Measurements from ENCODE around the gene ITGA4.

The ITGA4 gene

GRCh38 chr2:181499231-181499630 lies 42.0 kb downstream of the ITGA4 start:
- no peak overlapping the region for H4K5ac ChIP-seq (ENCODE audit: low read length)
- H2BK5ac ChIP-seq (ENCODE audit: low read length) = no peak overlapping the region
- H2AK5ac ChIP-seq (ENCODE audit: low read length) = no peak overlapping the region
- H3K4me2 ChIP-seq (ENCODE audit: low read length) = no peak overlapping the region
- H3K79me1 ChIP-seq (ENCODE audit: low read length) = no peaks in the 10 kb centered on the region
- no CpG with 5 or more reads among the region's 4 CpGs for WGBS (ENCODE audit: extremely low coverage, insufficient coverage, low lambda C conversion rate)
- H3K23ac ChIP-seq (ENCODE audit: low read length) = no peak overlapping the region
- H4K8ac ChIP-seq (ENCODE audit: low read depth, low read length) = no peak overlapping the region
- no peak overlapping the region for H2BK120ac ChIP-seq (ENCODE audit: low read depth, low read length)
- H3K18ac ChIP-seq (ENCODE audit: low read length) = no peak overlapping the region
- H3K4me3 ChIP-seq (ENCODE audit: low read length) = no peak overlapping the region
- no peaks in the 10 kb centered on the region for H3K27me3 ChIP-seq (ENCODE audit: insufficient read depth, low read length, poor library complexity)
- H2BK15ac ChIP-seq (replicated peaks; ENCODE audit: low read depth) = no peak overlapping the region
- no peaks in the 10 kb centered on the region for H3K4me1 ChIP-seq (ENCODE audit: control insufficient read depth, low read depth, low read length)
- H3K27ac ChIP-seq (ENCODE audit: low read depth, low read length) = no peak overlapping the region
- H3K4ac ChIP-seq (ENCODE audit: low read depth, low read length) = no peak overlapping the region
- no peaks in the 10 kb centered on the region for H3K79me2 ChIP-seq (ENCODE audit: control insufficient read depth, insufficient read depth, low read length)
- H3K9ac ChIP-seq (ENCODE audit: low read length) = no peak overlapping the region
- DNase-seq = no peak
- no peak overlapping the region for H3K56ac ChIP-seq (ENCODE audit: low read length)
- H3K36me3 ChIP-seq (ENCODE audit: control insufficient read depth, insufficient read depth, low read length) = no peaks in the 10 kb centered on the region

DNA sequence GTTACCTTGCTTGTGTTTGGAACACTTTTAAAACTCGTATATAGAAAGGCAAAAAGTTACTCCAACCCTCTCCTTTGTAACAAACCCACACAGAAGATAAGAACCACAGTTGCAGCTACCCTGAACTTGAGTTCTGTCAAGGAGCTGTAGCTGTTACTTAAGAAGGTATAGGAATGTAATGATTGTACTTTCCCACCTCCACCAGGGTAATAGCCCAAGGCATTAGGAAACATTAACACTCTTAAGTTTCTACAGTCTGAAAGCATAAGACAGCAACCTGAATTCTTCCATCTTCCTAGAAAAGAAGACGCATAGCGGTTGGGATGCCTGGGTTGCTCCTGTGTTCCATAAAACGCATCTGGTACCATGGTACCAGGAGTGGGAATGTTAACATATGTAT lies 43.0 kb downstream of the ITGA4 start:
- H3K9ac ChIP-seq (ENCODE audit: low read length) = no peak overlapping the region
- H3K36me3 ChIP-seq (ENCODE audit: control insufficient read depth, insufficient read depth, low read length) = no peaks in the 10 kb centered on the region
- H3K79me1 ChIP-seq (ENCODE audit: low read length) = no peaks in the 10 kb centered on the region
- H3K27me3 ChIP-seq (ENCODE audit: insufficient read depth, low read length, poor library complexity) = no peaks in the 10 kb centered on the region
- H3K4me2 ChIP-seq (ENCODE audit: low read length) = no peak overlapping the region
- H3K4me3 ChIP-seq (ENCODE audit: low read length) = no peak overlapping the region
- H3K4me1 ChIP-seq (ENCODE audit: control insufficient read depth, low read depth, low read length) = no peaks in the 10 kb centered on the region
- no peak overlapping the region for H3K23ac ChIP-seq (ENCODE audit: low read length)
- no peak overlapping the region for H3K56ac ChIP-seq (ENCODE audit: low read length)
- WGBS (ENCODE audit: extremely low coverage, insufficient coverage, low lambda C conversion rate) = no CpG with 5 or more reads among the region's 4 CpGs
- H4K5ac ChIP-seq (ENCODE audit: low read length) = no peak overlapping the region
- H3K4ac ChIP-seq (ENCODE audit: low read depth, low read length) = no peak overlapping the region
- no peak overlapping the region for H2BK15ac ChIP-seq (replicated peaks; ENCODE audit: low read depth)
- no peak overlapping the region for H4K8ac ChIP-seq (ENCODE audit: low read depth, low read length)
- peak; percentile 23 for DNase-seq
- no peaks in the 10 kb centered on the region for H3K79me2 ChIP-seq (ENCODE audit: control insufficient read depth, insufficient read depth, low read length)
- H2BK5ac ChIP-seq (ENCODE audit: low read length) = no peak overlapping the region
- H2BK120ac ChIP-seq (ENCODE audit: low read depth, low read length) = no peak overlapping the region
- H3K18ac ChIP-seq (ENCODE audit: low read length) = no peak overlapping the region
- no peak overlapping the region for H3K27ac ChIP-seq (ENCODE audit: low read depth, low read length)
- H2AK5ac ChIP-seq (ENCODE audit: low read length) = no peak overlapping the region

DNA sequence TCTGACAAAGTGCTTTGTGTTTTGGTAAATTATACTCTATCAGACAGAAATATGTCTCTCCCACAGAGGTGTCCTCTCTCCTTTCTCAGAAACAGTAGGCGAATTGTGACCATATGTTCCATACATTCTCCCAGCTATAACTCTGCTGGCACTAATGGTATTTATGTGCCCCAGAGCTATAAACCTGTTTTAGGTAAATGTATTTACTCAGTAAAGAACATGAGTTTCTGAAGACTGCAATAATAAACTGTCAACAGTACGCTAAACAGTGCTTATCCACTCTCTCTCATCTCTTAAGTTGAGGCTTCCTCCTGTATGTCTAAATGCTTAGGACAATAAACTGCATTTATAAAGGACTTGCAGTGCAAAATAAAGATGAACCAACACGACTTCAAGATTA lies 58.5 kb downstream of the ITGA4 start:
- DNase-seq = no peak
- Histone ChIP-seq H2BK120ac (ENCODE audit: low read depth, low read length) (no peak overlapping the region), H3K56ac (ENCODE audit: low read length) (no peak overlapping the region), H3K4me3 (ENCODE audit: low read length) (no peak overlapping the region), H3K4me1 (ENCODE audit: control insufficient read depth, low read depth, low read length) (no peaks in the 10 kb centered on the region), H3K36me3 (ENCODE audit: control insufficient read depth, insufficient read depth, low read length) (no peaks in the 10 kb centered on the region), H3K9ac (ENCODE audit: low read length) (no peak overlapping the region), H4K5ac (ENCODE audit: low read length) (no peak overlapping the region), H3K23ac (ENCODE audit: low read length) (no peak overlapping the region), H2BK15ac (replicated peaks; ENCODE audit: low read depth) (no peak overlapping the region), H3K4me2 (ENCODE audit: low read length) (no peak overlapping the region), H4K8ac (ENCODE audit: low read depth, low read length) (no peak overlapping the region), H3K79me2 (ENCODE audit: control insufficient read depth, insufficient read depth, low read length) (no peaks in the 10 kb centered on the region), H2BK5ac (ENCODE audit: low read length) (no peak overlapping the region), H2AK5ac (ENCODE audit: low read length) (no peak overlapping the region), H3K27ac (ENCODE audit: low read depth, low read length) (no peak overlapping the region), H3K79me1 (ENCODE audit: low read length) (no peaks in the 10 kb centered on the region), H3K27me3 (ENCODE audit: insufficient read depth, low read length, poor library complexity) (no peaks in the 10 kb centered on the region), H3K4ac (ENCODE audit: low read depth, low read length) (no peak overlapping the region), H3K18ac (ENCODE audit: low read length) (no peak overlapping the region)
- WGBS (ENCODE audit: extremely low coverage, insufficient coverage, low lambda C conversion rate) = no CpG with 5 or more reads among the region's 3 CpGs

- Histone ChIP-seq H3K36me3 (ENCODE audit: control insufficient read depth, insufficient read depth, low read length) (no peaks in the 10 kb centered on the region), H3K4ac (ENCODE audit: low read depth, low read length) (no peak overlapping the region), H3K56ac (ENCODE audit: low read length) (no peak overlapping the region), H2BK15ac (replicated peaks; ENCODE audit: low read depth) (no peak overlapping the region), H3K4me3 (ENCODE audit: low read length) (no peak overlapping the region), H3K79me2 (ENCODE audit: control insufficient read depth, insufficient read depth, low read length) (no peaks in the 10 kb centered on the region), H3K27ac (ENCODE audit: low read depth, low read length) (no peak overlapping the region), H3K4me2 (ENCODE audit: low read length) (no peak overlapping the region), H2BK120ac (ENCODE audit: low read depth, low read length) (no peak overlapping the region), H2BK5ac (ENCODE audit: low read length) (no peak overlapping the region), H4K8ac (ENCODE audit: low read depth, low read length) (no peak overlapping the region), H3K18ac (ENCODE audit: low read length) (no peak overlapping the region), H3K9ac (ENCODE audit: low read length) (no peak overlapping the region), H3K79me1 (ENCODE audit: low read length) (no peaks in the 10 kb centered on the region), H2AK5ac (ENCODE audit: low read length) (no peak overlapping the region), H4K5ac (ENCODE audit: low read length) (no peak overlapping the region), H3K4me1 (ENCODE audit: control insufficient read depth, low read depth, low read length) (no peaks in the 10 kb centered on the region), H3K27me3 (ENCODE audit: insufficient read depth, low read length, poor library complexity) (no peaks in the 10 kb centered on the region), H3K23ac (ENCODE audit: low read length) (no peak overlapping the region)
- DNase-seq = no peak
Measured at GRCh38 chr2:181516992-181517391, 59.8 kb downstream of the ITGA4 start.

- no CpG with 5 or more reads among the region's 1 CpG for WGBS (ENCODE audit: extremely low coverage, insufficient coverage, low lambda C conversion rate)
Measured at GRCh38 chr2:181517685-181518301, 60.6 kb downstream of the ITGA4 start.

GRCh38 chr2:181520253-181520652 lies 63.1 kb downstream of the ITGA4 start:
- Histone ChIP-seq H2BK120ac (ENCODE audit: low read depth, low read length) (no peak overlapping the region), H3K18ac (ENCODE audit: low read length) (no peak overlapping the region), H2BK15ac (replicated peaks; ENCODE audit: low read depth) (no peak overlapping the region), H3K4ac (ENCODE audit: low read depth, low read length) (no peak overlapping the region), H3K27me3 (ENCODE audit: insufficient read depth, low read length, poor library complexity) (no peaks in the 10 kb centered on the region), H3K79me2 (ENCODE audit: control insufficient read depth, insufficient read depth, low read length) (no peaks in the 10 kb centered on the region), H3K4me2 (ENCODE audit: low read length) (no peak overlapping the region), H3K79me1 (ENCODE audit: low read length) (no peaks in the 10 kb centered on the region), H2AK5ac (ENCODE audit: low read length) (no peak overlapping the region), H3K4me1 (ENCODE audit: control insufficient read depth, low read depth, low read length) (no peaks in the 10 kb centered on the region), H3K27ac (ENCODE audit: low read depth, low read length) (no peak overlapping the region), H2BK5ac (ENCODE audit: low read length) (no peak overlapping the region), H3K56ac (ENCODE audit: low read length) (no peak overlapping the region), H3K36me3 (ENCODE audit: control insufficient read depth, insufficient read depth, low read length) (no peaks in the 10 kb centered on the region), H4K8ac (ENCODE audit: low read depth, low read length) (no peak overlapping the region), H4K5ac (ENCODE audit: low read length) (no peak overlapping the region), H3K9ac (ENCODE audit: low read length) (no peak overlapping the region), H3K23ac (ENCODE audit: low read length) (no peak overlapping the region), H3K4me3 (ENCODE audit: low read length) (no peak overlapping the region)
- DNase-seq = no peak
- no CpG with 5 or more reads among the region's 1 CpG for WGBS (ENCODE audit: extremely low coverage, insufficient coverage, low lambda C conversion rate)

More at GRCh38 chr2:181517685-181518301, 60.6 kb downstream of the ITGA4 start:
- Histone ChIP-seq H3K4me2 (ENCODE audit: low read length) (no peak overlapping the region), H3K79me1 (ENCODE audit: low read length) (no peaks in the 10 kb centered on the region), H3K56ac (ENCODE audit: low read length) (no peak overlapping the region), H2AK5ac (ENCODE audit: low read length) (no peak overlapping the region), H3K27me3 (ENCODE audit: insufficient read depth, low read length, poor library complexity) (no peaks in the 10 kb centered on the region), H2BK15ac (replicated peaks; ENCODE audit: low read depth) (no peak overlapping the region), H3K27ac (ENCODE audit: low read depth, low read length) (no peak overlapping the region), H2BK5ac (ENCODE audit: low read length) (no peak overlapping the region), H2BK120ac (ENCODE audit: low read depth, low read length) (no peak overlapping the region), H4K5ac (ENCODE audit: low read length) (no peak overlapping the region), H3K79me2 (ENCODE audit: control insufficient read depth, insufficient read depth, low read length) (no peaks in the 10 kb centered on the region), H4K8ac (ENCODE audit: low read depth, low read length) (no peak overlapping the region), H3K18ac (ENCODE audit: low read length) (no peak overlapping the region), H3K23ac (ENCODE audit: low read length) (no peak overlapping the region), H3K36me3 (ENCODE audit: control insufficient read depth, insufficient read depth, low read length) (no peaks in the 10 kb centered on the region), H3K4ac (ENCODE audit: low read depth, low read length) (no peak overlapping the region), H3K4me3 (ENCODE audit: low read length) (no peak overlapping the region), H3K4me1 (ENCODE audit: control insufficient read depth, low read depth, low read length) (no peaks in the 10 kb centered on the region), H3K9ac (ENCODE audit: low read length) (no peak overlapping the region)
- no peak for DNase-seq
